Stimulated activated CD4-positive, alpha-beta T cell treated with anti-CD3 and anti-CD28 coated beads, Interleukin-2, amount 100 ng/mL, for 24 hours (primary cell): ENCODE results near the gene MLLT10.

Experiments used
- DNase-seq, 2 donors: peaks; one replicate each; pipeline ENCODE4 v3.0.0-alpha.2; 2020

Gene MLLT10

GRCh38 chr10:21533467-21534279 is at the start of gene MLLT10:
Gene MLLT10 (plus strand): TSS chr10:21534232. CDS start chr10:21534645, 413 bp downstream.
- DNase-seq = peak; percentile 86 to 92

DNA sequence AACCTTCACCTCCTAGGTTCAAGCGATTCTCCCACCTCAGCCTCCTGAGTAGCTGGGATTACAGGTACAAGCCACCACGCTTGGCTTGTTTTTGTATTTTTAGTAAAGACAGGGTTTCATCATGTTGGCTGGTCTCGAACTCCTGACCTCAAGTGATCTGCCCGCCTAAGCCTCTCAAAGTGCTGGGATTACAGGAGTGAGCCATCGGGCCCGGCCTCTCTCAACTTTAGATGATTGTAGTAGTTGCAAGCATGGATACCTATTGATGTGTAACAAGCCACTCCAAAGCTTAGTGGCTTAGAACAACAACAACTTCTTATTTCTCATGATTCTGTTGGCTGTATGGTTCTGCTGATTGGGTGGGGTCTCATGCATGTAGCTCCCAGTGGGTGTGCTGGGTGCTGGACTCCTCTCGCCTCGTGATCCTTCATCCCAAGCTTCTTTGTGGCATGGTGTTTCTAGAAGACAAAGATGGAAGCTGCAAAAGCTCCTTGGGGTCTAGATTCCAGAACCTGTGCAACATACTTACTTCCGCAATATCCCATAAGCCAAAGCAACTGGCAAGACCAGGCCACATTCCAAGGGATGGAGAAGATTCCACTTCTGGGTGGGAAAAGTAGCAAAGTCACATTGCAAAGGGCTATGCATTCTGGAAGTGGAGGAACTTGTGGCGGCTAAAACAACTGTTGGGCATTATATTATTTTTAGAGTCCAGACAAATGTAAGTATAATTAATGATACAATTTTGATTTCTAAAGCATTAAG is 46.4 kb upstream of the MLLT10 start:
- no peak for DNase-seq

GRCh38 chr10:21488246-21488956 is 45.6 kb upstream of the MLLT10 start:
- DNase-seq = no peak

- no peak for DNase-seq
Observed at GRCh38 chr10:21488957-21489446, 45.0 kb upstream of the MLLT10 start.

GRCh38 chr10:21490028-21490710 is 43.9 kb upstream of the MLLT10 start:
- DNase-seq = no peak

GRCh38 chr10:21490711-21491105 is 43.3 kb upstream of the MLLT10 start:
- DNase-seq = no peak

GRCh38 chr10:21492421-21492820 is 41.6 kb upstream of the MLLT10 start:
- no peak for DNase-seq

DNA sequence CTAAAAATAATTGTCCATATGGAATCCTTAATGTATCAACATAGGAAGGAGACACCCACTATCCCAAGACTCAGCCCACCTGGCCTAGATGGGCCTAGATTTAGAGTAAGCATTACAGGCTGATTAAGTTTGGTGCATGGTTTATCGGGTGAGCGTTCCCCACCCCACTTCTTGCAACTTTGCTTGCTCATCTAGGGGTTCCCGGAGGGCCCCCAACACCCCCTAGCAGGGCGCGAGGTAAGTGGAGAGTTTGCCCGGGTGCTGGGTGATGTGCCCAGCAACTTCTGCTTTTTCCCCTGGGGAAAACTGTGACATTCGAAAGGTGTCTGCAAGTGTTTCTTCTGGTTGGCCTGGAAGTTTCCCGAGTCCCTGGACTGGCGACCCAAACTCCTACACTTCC is 40.2 kb upstream of the MLLT10 start:
- no peak for DNase-seq

DNA sequence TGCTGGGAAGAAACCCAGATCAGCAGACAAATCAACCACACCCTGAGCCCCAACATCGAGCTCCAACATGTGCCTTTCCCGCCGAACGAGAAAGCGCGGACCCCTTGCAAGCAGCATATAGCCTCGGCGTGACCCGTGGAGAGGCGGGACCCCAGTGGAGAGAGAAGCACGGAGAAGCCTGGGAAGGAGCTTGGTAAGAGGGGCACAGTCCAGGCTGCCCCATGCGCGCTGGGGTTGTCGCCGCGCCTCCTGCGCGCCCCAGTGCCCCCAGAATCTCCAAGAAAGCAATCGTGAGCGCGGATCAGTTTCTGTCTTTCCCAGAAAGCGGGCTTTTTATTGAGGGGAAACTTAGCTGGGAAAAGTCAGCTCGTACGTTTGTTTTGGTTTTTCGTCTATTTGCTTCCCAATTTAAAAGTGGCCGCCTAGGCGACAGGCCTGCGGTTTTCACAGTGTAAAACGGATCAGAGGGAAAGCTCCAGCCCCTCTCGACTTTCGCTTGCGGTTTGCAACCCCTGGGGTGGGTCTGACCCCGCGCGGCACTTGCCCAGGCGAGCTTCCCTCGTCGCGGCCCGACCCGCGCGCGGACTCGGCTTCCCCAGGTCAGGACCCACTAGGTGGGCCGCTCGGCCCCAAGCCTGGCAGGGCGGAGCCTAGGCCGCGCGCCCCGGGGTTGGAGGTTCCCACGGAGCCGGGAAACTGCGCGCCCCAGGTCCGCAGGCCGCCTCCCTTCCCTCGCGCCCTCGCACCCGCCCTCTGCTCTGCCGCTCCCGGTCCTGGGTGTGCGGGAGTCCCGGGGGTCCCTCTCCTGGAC is 39.6 kb upstream of the MLLT10 start:
- DNase-seq = peak; percentile 29 to 44

- DNase-seq = no peak
Observed at GRCh38 chr10:21495002-21495751, 38.9 kb upstream of the MLLT10 start.

GRCh38 chr10:21495752-21496342 is 38.2 kb upstream of the MLLT10 start:
- DNase-seq = peak; percentile 91

GRCh38 chr10:21496343-21497176 is 37.5 kb upstream of the MLLT10 start:
- peak; percentile 59 to 62 for DNase-seq

GRCh38 chr10:21497177-21497807 is 36.7 kb upstream of the MLLT10 start:
- peak; percentile 36 to 53 for DNase-seq

- no peak for DNase-seq
Observed at GRCh38 chr10:21498377-21498776, 35.7 kb upstream of the MLLT10 start.

- DNase-seq = no peak
Observed at GRCh38 chr10:21498986-21499385, 35.0 kb upstream of the MLLT10 start.

- DNase-seq = peak; percentile 33 to 40
Observed at GRCh38 chr10:21499701-21500577, 34.1 kb upstream of the MLLT10 start.

DNA sequence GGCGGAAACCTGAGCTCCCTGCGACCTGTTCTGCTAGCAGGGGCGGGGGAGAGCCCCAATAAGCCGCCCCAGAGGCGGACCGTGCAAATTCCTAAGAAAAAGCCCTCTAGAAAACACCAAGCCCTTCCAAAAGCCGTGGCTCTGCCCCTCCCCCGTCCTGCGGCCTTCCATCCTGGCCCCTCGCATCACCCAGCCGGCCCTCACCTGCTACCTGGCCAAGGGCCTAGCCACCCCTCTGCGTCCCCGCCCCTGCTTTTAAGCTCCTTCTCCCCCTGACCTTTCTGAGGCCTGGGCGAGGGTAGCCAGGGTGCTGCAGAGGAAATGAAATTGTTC is 33.5 kb upstream of the MLLT10 start:
- DNase-seq = no peak

- DNase-seq = no peak
Observed at GRCh38 chr10:21501091-21501490, 32.9 kb upstream of the MLLT10 start.
